HG02678 (cell line): ENCODE measurements around the gene VPS45.

Experiments used
- ATAC-seq: cut with Tn5 transposase; IDR thresholded peaks from one replicate; pipeline ENCODE4 v1.9.1; 2021; ENCODE audit warnings: mild to moderate bottlenecking, moderate library complexity; ENCODE audit not compliant: unreplicated experiment

Gene VPS45

DNA sequence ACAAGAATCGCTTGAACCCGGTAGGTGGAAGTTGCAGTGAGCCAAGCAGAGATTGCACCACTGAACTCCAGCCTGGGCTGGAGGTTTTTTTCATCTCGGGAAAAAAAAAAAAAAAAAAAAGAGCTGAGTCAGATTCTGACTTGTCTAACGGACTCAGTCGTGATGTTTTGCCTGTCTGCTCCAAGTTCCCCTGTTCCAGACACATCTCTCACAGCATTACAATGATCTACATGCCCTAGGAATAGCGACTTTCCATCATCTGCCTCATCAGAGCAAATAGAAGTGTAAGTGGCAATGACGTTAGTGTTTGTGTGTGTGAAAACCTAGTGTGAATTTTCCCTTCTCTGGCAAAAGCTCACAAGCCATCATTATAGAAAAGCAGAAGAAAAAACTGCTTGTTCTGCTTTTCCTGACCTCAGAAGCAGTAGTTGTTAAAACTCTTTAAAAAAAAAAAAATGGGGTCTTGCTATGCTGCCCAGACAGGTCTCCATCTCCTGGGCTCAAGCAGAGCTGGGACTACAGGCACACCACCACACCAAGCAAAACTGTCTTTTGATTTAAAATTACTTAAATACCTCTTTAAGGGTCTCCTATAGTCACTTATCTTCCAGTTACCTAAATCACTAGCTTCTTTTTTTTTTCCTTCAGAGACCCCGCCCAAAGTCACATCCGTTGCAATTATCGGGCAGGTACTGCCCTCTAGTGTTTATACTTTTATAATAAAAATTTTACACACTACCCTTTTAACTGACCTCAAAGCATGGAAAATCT, 119.4 kb downstream of the VPS45 start:
- ATAC-seq = no peak

DNA sequence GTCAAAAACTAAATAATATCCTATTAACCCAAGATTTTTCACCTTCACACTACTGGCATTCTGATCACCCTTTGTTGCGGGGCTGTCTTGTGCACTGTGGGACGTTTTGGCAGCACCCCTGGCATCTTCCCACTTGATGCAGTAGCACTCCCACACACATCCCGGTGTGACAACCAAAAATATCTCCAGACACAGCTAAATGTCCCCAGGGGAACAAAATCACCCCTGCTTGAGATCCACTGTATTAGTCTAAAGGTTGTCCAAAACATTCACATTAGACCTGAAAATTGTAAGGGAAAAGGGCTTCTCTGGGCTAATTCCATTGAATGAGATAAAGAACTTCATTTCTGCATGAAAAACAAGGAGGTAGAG, 120.0 kb downstream of the VPS45 start:
- no peak for ATAC-seq

DNA sequence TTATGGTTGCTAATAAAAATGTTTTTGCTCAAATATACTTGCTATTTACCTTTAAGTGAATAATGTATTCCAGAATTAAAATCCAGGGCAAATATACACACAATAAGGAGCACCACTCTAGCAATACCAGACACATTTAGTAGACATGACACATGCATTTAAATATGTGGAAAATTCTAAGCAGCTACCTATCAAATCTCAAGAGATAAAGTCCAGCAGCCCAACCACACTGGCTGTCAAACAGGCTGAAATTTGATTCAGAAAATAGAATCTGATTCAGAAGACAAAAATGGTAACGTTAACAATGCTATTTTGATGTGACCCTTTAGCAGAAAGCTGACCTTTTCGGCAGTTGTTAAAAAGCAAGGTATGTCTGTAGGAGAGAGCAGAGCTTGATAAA, 124.4 kb downstream of the VPS45 start:
- no peak for ATAC-seq

DNA sequence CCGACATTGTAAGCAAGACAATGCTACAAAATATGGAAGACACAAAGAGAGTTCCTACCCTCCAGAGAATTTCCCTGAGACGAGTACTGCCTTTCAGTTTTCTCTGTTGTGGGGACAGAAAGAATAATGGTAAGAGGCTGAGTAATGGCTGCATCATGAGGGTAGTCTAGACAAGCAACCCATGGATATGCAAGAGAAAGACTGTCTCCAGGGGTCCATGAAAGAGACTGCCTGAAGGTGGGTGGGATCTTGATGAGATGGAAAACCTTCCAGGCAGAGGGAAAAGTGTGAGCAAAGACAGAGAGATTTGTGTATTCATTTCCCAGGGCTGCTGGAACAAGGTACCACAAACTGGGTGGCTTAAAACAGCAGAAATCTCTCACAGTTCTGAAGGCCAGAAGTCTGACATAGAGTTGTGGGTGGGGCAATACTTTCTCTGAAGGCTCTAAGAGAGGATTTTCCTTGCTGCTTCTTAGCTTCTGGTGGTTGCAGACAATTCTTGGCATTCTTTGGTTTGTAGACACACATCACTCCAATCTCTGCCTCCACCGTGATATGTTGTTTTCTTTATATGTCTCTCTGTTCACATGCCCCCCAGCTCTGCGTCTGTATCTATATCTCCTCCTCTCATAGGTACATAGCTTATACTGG, 126.9 kb downstream of the VPS45 start:
- ATAC-seq = no peak
